Lower leg skin (tissue), 4 donors: ENCODE results near the gene COL4A1. TPM values are rescaled to one million over a fixed set of nuclear protein-coding genes. Genes with fewer than 3 reads are reported as not detected.

Experiments
- DNase-seq, 2 donors: peaks; one replicate each; pipeline ENCODE4 v3.0.0-alpha.2; 2019; ENCODE audit warnings: low spot score in 2 of 2
- H3K4me3 ChIP-seq: fragments of 200-600 bp; sonication (generic); 2 replicates; pipeline ENCODE4 v1.5.1; 2017; ENCODE audit warnings: mild to moderate bottlenecking, low read depth; ENCODE audit not compliant: poor library complexity, severe bottlenecking
- POLR2A ChIP-seq, 2 donors: fragments of 450-650 bp; IDR thresholded peaks; one replicate each; pipeline ENCODE4 v1.6.1; 2016 to 2017; ENCODE audit warnings: antibody characterized with exemption in 2 of 2, mild to moderate bottlenecking in 1 of 2, moderate library complexity in 1 of 2
- WGBS, 2 donors: methylation state at CpG; one replicate each; pipeline ENCODE4 v1.1.5; 2018; 5-methylcytosine and 5-hydroxymethylcytosine counted together
- intact Hi-C: fragments of 100-400 bp; cut with DNase I; formaldehyde crosslinking; loops from one replicate; pipeline ENCODE4 v1.15.0; 2023; ENCODE audit warnings: low total_unique reads
- total RNA-seq, 4 donors: library from RNA; depleted of rRNA; stranded (reverse); fragments of >200 nt; gene quantifications; one replicate each; pipeline ENCODE4 v1.1.0, GENCODE V29; 2016
- TF ChIP-seq, protein P1 (sequence below), 3 donors: fragments of 450-650 bp; IDR thresholded peaks; one replicate each; pipeline ENCODE4 v1.5.1; 2016; ENCODE audit warnings: antibody characterized with exemption in 3 of 3, mild to moderate bottlenecking in 3 of 3, moderate library complexity in 2 of 3

The COL4A1 gene
- total RNA-seq, 4 donors from 2014 or later, result 41.0 to 105 (median 56.7) TPM

DNA sequence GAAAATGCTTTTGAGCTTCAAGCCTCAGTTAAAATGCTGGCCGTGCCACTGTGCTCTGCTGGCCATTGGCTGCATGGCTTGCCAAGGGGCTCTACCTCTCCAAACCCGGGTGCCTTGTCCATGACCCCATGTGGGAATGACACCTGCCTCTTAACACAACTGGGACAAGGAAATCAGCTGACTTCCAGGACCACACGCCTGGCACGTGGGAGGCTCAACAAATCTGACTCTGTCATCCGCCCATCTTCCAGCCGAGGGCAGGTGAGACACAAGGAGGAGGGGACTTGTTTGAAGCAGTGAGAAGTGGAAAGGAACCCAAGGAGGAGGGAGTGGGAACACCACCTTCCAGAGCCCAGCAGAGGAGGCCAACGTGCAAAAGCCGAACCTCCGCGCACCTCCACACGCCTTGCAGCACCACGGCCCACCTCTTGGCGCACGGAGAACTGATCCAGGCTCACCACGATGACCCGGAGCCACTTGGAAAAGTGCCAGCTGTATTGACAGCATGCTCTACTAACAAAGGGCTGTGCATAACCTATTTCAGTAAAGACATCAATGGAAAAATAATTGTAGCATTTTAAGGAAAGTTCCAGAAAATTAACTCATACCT, 38.3 kb downstream of the COL4A1 start:
- peak in 1 of 2 donors; percentile 81 for DNase-seq
- no peak overlapping the region for H3K4me3 ChIP-seq
- intact Hi-C loops, result no loop called here
- TF ChIP-seq, protein P1, sequence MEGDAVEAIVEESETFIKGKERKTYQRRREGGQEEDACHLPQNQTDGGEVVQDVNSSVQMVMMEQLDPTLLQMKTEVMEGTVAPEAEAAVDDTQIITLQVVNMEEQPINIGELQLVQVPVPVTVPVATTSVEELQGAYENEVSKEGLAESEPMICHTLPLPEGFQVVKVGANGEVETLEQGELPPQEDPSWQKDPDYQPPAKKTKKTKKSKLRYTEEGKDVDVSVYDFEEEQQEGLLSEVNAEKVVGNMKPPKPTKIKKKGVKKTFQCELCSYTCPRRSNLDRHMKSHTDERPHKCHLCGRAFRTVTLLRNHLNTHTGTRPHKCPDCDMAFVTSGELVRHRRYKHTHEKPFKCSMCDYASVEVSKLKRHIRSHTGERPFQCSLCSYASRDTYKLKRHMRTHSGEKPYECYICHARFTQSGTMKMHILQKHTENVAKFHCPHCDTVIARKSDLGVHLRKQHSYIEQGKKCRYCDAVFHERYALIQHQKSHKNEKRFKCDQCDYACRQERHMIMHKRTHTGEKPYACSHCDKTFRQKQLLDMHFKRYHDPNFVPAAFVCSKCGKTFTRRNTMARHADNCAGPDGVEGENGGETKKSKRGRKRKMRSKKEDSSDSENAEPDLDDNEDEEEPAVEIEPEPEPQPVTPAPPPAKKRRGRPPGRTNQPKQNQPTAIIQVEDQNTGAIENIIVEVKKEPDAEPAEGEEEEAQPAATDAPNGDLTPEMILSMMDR (IDR thresholded peaks at IDR 0.05), result no peak
- TF ChIP-seq POLR2A (IDR thresholded peaks at IDR 0.05), result no peak
- WGBS, 2 donors, result 71 to 75% methylated on average over 16 of the region's 16 CpGs

DNA sequence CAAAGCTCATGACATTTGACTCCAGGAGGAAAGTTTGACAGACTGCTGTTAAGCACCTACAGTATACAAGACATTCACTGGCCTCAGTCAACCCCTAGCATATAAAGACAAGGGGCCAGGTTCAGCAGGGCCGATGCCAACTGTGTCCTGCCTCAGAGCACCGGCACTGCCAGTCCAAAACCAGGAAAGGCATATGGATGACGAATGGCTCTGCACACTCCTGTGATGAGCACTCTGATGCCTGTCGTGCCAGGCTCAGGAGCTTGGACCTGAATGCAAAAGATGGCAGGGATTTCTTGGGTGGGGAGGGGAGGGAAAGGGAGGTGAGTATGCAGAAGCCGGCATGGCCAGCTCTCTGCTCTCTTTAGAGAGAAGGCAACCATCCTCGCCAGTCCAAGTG, 38.9 kb downstream of the COL4A1 start:
- peak in 1 of 2 donors; percentile 74 for DNase-seq
- TF ChIP-seq, protein P1 (IDR thresholded peaks at IDR 0.05), result no peak
- no peak for TF ChIP-seq POLR2A (IDR thresholded peaks at IDR 0.05)
- H3K4me3 ChIP-seq, result no peak overlapping the region
- WGBS, 2 donors, result 54 to 67% methylated on average over 6 of the region's 6 CpGs
- intact Hi-C loops, result no loop called here

DNA sequence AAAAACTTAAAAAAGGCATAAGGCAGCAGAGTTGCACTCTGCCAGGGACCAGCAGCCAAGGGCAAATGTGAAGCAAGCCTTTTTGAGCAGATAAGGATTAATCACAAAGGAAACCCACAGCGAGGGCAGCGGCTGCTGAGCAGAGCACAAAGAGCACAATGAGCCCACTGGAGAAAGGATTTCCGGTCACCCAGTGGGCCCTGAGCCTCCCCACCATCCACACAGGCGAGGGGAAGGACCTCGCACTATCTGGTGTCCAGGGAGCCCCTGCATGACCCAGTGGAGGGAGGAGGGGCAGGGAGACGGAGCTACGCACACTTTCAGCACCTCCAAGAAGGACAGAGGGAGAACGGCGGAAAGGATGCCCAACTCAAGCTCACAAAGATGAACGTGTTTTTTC, 40.0 kb downstream of the COL4A1 start:
- WGBS, 2 donors, result 69 to 76% methylated on average over 10 of the region's 10 CpGs
- peak in 1 of 2 donors; percentile 60 for DNase-seq
- intact Hi-C loops, result no loop called here
- no peak overlapping the region for H3K4me3 ChIP-seq
- TF ChIP-seq POLR2A (IDR thresholded peaks at IDR 0.05), result no peak
- TF ChIP-seq, protein P1 (IDR thresholded peaks at IDR 0.05), result no peak

DNA sequence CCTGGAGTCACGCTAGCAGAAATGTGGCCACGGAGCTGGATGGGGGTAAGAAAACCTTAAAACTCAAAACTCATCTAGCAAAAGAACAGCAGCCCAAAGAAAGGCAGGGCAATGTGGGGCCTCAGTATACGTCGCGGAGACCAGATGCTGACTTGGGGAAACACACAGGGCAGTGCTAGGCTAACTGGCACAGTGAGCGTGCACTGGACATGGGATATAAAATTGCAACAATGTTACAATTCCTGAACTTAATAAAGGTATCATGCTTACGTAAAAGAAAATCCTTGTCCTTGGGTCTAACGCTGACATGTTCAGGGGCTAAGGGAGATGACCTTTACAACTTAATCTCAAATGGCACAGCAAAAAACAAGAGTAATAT, 40.5 kb downstream of the COL4A1 start:
- intact Hi-C loops, result no loop called here
- H3K4me3 ChIP-seq, result no peak overlapping the region
- DNase-seq, result no peak
- 62 to 67% methylated on average over 8 of the region's 8 CpGs for WGBS, 2 donors
- TF ChIP-seq, protein P1 (IDR thresholded peaks at IDR 0.05), result no peak
- no peak for TF ChIP-seq POLR2A (IDR thresholded peaks at IDR 0.05)

DNA sequence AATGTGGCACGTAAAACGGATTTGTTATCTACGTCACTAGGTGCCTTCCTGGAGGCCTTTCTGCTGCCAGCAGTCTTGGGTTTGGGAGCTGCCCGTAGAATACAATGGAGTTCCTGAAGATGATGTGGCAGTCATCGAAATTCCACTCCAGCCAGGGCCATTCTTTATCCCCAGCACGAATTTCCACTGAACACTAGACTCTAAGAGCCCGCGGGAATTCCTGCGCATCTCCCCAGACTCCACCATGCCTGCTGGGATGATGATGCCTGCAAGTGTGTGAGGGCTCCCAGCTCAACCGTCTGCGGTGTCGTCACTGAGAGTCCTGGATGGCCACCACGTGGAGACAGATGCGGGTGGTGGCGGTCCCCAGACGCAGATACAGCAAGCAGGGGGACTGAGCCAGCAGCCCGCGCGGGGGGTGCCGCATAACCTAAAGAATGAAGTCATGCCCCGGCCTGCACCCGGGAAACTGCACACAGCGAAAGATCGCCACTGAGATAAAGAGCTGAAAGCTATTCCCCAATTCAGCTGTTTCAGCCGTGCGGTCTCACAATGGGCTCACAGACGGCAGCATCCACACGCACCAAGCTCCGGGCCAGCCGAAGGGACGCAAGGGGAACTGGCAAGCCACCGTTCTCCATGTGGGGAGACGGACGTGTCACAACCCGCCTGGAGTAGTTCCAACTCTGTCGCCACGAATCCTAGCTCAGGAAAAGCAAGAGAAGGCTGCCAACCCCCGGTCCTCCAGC, 41.1 kb downstream of the COL4A1 start:
- no peak overlapping the region for H3K4me3 ChIP-seq
- no peak for TF ChIP-seq POLR2A (IDR thresholded peaks at IDR 0.05)
- TF ChIP-seq, protein P1 (IDR thresholded peaks at IDR 0.05), result no peak
- peak in 1 of 2 donors; percentile 91 for DNase-seq
- WGBS, 2 donors, result 47 to 54% methylated on average over 38 of the region's 38 CpGs
- intact Hi-C loops, result no loop called here
